ENCODE measurements around the gene SLC8A1. TPM values are rescaled to one million over a fixed set of nuclear protein-coding genes. Genes with fewer than 3 reads are reported as not detected.

Gene SLC8A1
- total RNA-seq, 6 donors from 2014 or later, result 21.8 to 58.6 (median 25.3) TPM

DNA sequence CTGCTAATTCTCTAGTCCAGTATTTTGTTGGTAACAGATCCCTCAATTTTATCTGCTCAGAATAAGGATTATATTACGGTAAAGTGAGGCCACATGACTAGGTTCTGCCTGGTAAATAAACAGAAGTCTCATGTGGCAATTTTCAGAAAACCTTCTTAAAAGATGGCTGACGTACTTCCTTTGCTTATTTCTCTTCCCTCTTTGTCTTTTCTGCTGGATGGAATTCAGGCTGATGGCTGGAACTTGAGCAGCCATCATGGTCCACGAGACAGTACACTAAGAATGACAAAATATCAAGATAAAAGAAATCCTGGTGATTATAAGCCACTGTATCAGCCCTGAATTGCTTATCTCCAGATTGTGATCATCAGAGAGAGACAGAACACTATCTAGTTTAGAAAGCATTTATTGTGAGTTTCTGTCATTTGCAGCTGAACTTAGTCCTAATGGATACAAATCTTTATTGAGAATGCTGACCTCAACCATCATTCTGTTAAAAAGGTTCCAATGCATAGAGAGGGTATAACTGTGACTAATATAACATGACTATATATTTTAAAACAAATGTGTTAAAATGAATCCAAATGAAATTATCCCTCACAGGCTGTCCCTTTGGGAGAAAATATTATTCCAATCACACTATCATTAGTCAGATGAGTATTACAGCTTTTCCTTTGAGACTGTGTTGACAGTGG is 31.8 kb upstream of the SLC8A1 start:
- Histone ChIP-seq H3K9me3 (no peaks in the 10 kb centered on the region), H3K4me3 (no peak overlapping the region), H3K27ac (peak overlapping the region in 1 of 4 donors; percentile 38), H3K27me3 (no peaks in the 10 kb centered on the region), H3K36me3 (no peaks in the 10 kb centered on the region), H3K4me1 (peaks cover 0 to 9% (median 4%) of the 10 kb centered on the region in 4 donors)
- TF ChIP-seq, protein P1, sequence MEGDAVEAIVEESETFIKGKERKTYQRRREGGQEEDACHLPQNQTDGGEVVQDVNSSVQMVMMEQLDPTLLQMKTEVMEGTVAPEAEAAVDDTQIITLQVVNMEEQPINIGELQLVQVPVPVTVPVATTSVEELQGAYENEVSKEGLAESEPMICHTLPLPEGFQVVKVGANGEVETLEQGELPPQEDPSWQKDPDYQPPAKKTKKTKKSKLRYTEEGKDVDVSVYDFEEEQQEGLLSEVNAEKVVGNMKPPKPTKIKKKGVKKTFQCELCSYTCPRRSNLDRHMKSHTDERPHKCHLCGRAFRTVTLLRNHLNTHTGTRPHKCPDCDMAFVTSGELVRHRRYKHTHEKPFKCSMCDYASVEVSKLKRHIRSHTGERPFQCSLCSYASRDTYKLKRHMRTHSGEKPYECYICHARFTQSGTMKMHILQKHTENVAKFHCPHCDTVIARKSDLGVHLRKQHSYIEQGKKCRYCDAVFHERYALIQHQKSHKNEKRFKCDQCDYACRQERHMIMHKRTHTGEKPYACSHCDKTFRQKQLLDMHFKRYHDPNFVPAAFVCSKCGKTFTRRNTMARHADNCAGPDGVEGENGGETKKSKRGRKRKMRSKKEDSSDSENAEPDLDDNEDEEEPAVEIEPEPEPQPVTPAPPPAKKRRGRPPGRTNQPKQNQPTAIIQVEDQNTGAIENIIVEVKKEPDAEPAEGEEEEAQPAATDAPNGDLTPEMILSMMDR (IDR thresholded peaks at IDR 0.05), result no peak
- TF ChIP-seq POLR2A (IDR thresholded peaks at IDR 0.05) (no peak), POLR2AphosphoS5 (IDR thresholded peaks at IDR 0.05) (no peak), EP300 (IDR thresholded peaks at IDR 0.05) (no peak)
- DNase-seq (no peak), ATAC-seq (ENCODE audit: low FRiP score in 2 of 2) (no peak)
- WGBS, 2 donors, result 58 to 78% methylated on average over 3 of the region's 3 CpGs

DNA sequence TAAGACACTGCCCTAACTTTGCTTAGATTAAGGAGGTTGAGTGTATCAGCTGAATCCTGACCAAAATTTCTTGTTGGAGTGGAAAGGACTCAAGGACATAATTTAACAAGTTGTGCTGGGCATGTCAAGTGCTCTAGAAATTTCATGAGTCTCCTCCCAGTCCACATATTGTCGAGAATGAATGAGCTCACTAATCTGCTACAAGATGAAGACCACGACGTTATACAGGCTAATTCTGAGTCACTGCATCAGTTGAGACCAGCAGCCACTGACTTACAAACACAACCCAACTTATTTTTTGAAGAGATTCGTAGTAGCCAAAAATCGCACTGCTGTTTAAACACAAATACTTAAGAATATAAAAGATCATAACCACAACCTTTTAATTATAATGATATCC is 28.7 kb upstream of the SLC8A1 start:
- ATAC-seq (ENCODE audit: low FRiP score in 2 of 2) (no peak), DNase-seq (no peak)
- WGBS, 2 donors, result 68 to 79% methylated on average over 5 of the region's 5 CpGs
- no peak for TF ChIP-seq POLR2A (IDR thresholded peaks at IDR 0.05)
- no peak for TF ChIP-seq POLR2AphosphoS5 (IDR thresholded peaks at IDR 0.05)
- TF ChIP-seq, protein P1 (IDR thresholded peaks at IDR 0.05), result no peak
- Histone ChIP-seq H3K27ac (peak overlapping the region in 1 of 4 donors; percentile 43), H3K4me1 (peaks cover 0 to 7% (median 0%) of the 10 kb centered on the region in 4 donors), H3K9me3 (no peaks in the 10 kb centered on the region), H3K4me3 (no peak overlapping the region), H3K27me3 (no peaks in the 10 kb centered on the region), H3K36me3 (no peaks in the 10 kb centered on the region)

DNA sequence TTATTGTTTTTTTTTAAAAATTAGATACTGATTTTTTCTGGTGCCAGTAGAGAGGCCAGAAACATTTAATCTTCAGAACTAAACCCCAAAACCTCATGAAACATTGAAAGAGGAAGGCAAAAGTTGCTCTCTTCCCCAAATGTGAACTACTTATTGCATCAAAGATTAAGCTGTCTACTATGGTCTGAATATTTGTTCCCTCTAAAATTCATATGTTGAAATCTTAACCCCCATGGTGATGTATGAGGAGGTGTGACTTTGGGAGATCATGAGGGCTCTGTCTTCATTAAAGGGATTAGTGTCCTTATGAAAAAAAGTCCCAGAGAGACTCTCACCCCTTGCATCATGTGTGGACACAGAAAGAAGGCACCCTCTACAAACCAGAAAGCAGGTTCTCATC is 28.2 kb upstream of the SLC8A1 start:
- DNase-seq (no peak), ATAC-seq (ENCODE audit: low FRiP score in 2 of 2) (peak in 1 of 2 donors; percentile 76)
- Histone ChIP-seq H3K4me3 (no peak overlapping the region), H3K4me1 (peaks cover 0 to 7% (median 0%) of the 10 kb centered on the region in 4 donors), H3K27ac (peak overlapping the region in 2 of 4 donors; percentile 21 to 43), H3K36me3 (no peaks in the 10 kb centered on the region), H3K27me3 (no peaks in the 10 kb centered on the region), H3K9me3 (no peaks in the 10 kb centered on the region)
- TF ChIP-seq POLR2A (IDR thresholded peaks at IDR 0.05) (peak in 1 of 4 donors; percentile 26), EP300 (IDR thresholded peaks at IDR 0.05) (no peak), POLR2AphosphoS5 (IDR thresholded peaks at IDR 0.05) (no peak)
- TF ChIP-seq, protein P1 (IDR thresholded peaks at IDR 0.05), result no peak

DNA sequence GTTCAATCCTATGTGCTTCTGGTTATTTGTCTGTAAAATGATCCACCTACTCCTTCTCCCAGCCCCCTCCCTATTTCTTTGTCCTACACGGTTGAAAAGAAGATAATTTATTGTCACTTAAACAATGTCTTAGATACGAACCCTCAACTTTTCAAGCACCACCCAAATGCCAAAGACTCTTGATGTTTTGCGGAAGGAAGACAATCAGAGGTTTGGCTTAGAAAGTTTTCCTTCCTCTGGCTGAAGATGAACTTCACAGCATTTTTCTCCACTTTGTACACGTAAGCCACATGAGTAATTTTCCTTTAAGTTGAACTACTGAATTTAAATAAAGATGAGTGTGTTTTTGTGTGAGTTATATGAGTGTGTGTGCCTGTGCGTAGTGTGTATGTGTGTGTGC is 25.5 kb upstream of the SLC8A1 start:
- Histone ChIP-seq H3K36me3 (no peaks in the 10 kb centered on the region), H3K4me1 (peaks cover 0 to 7% (median 0%) of the 10 kb centered on the region in 4 donors), H3K4me3 (no peak overlapping the region), H3K9me3 (no peaks in the 10 kb centered on the region), H3K27me3 (no peaks in the 10 kb centered on the region), H3K27ac (peak overlapping the region in 1 of 4 donors; percentile 30)
- WGBS, 2 donors, result 49 to 61% methylated on average over 5 of the region's 5 CpGs
- TF ChIP-seq EP300 (IDR thresholded peaks at IDR 0.05) (no peak), POLR2AphosphoS5 (IDR thresholded peaks at IDR 0.05) (no peak), POLR2A (IDR thresholded peaks at IDR 0.05) (no peak)
- TF ChIP-seq, protein P1 (IDR thresholded peaks at IDR 0.05), result no peak
- ATAC-seq (ENCODE audit: low FRiP score in 2 of 2) (no peak), DNase-seq (no peak)

DNA sequence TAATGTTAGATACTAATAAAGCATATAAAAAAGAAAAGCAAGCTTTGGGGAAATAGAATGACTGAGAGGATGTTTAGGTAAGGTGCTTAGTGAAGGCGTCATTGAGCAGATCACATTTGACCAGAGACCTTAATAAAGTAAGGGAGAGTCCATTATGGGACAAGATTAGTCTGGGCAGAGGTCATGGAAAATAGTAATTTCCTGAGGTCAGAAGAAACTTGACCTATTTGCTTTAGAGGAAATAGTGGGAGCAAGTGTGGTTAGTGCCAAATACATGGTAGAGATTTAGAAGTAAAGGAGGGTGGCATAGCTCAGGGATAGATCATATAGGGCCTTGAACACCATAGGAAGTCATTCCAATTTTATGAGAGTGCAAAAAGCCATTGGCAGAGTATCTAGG is 24.5 kb upstream of the SLC8A1 start:
- Histone ChIP-seq H3K9me3 (no peaks in the 10 kb centered on the region), H3K4me3 (no peak overlapping the region), H3K27me3 (no peaks in the 10 kb centered on the region), H3K4me1 (peaks cover 0 to 7% (median 0%) of the 10 kb centered on the region in 4 donors), H3K27ac (no peak overlapping the region), H3K36me3 (no peaks in the 10 kb centered on the region)
- TF ChIP-seq, protein P1 (IDR thresholded peaks at IDR 0.05), result no peak
- TF ChIP-seq POLR2A (IDR thresholded peaks at IDR 0.05) (no peak), POLR2AphosphoS5 (IDR thresholded peaks at IDR 0.05) (no peak), EP300 (IDR thresholded peaks at IDR 0.05) (no peak)
- ATAC-seq (ENCODE audit: low FRiP score in 2 of 2) (no peak), DNase-seq (no peak)
- WGBS, 2 donors, result 74 to 76% methylated on average over 1 of the region's 1 CpG

All from upper lobe of left lung (tissue), 6 donors.